Kidney capillary endothelial cell (primary cell): ENCODE measurements around the gene CACNG3.
"Not testable (repeated sequence)": the region's sequence is repeated elsewhere in the genome, so short reads cannot be mapped to it uniquely, and the experiment has no call there.

Experiments used
- DNase-seq: peaks from one replicate; pipeline ENCODE4 v3.0.0-alpha.2; 2018; ENCODE audit warnings: low spot score

Gene CACNG3

GRCh38 chr16:24279982-24280515 lies 23.9 kb downstream of the CACNG3 start:
- no peak for DNase-seq

- DNase-seq: no peak
These were observed 25.3 kb downstream of the CACNG3 start for GRCh38 chr16:24281466-24281865.

- DNase-seq: no peak
These were observed 26.0 kb downstream of the CACNG3 start for GRCh38 chr16:24282141-24282540.

- no peak for DNase-seq
These were observed 30.7 kb downstream of the CACNG3 start for GRCh38 chr16:24286741-24287405.

GRCh38 chr16:24288516-24288915 lies 32.4 kb downstream of the CACNG3 start:
- DNase-seq: no peak

GRCh38 chr16:24289166-24289700 lies 33.1 kb downstream of the CACNG3 start:
- DNase-seq: no peak

GRCh38 chr16:24291932-24292331 lies 35.8 kb downstream of the CACNG3 start:
- no peak for DNase-seq

GRCh38 chr16:24294131-24294530 lies 38.0 kb downstream of the CACNG3 start:
- DNase-seq: no peak

- DNase-seq: no peak
These were observed 41.2 kb downstream of the CACNG3 start for GRCh38 chr16:24297375-24297774.

- DNase-seq: no peak
These were observed 42.5 kb downstream of the CACNG3 start for GRCh38 chr16:24298548-24299167.

GRCh38 chr16:24300750-24301149 lies 44.6 kb downstream of the CACNG3 start:
- DNase-seq: not testable (repeated sequence)

GRCh38 chr16:24302636-24303035 lies 46.5 kb downstream of the CACNG3 start:
- DNase-seq: no peak

GRCh38 chr16:24308200-24308599 lies 52.1 kb downstream of the CACNG3 start:
- no peak for DNase-seq

GRCh38 chr16:24309258-24310142 lies 53.4 kb downstream of the CACNG3 start:
- DNase-seq: peak; percentile 7

- DNase-seq: no peak
These were observed 59.2 kb downstream of the CACNG3 start for GRCh38 chr16:24315343-24315742.

GRCh38 chr16:24318680-24319079 lies 62.5 kb downstream of the CACNG3 start:
- no peak for DNase-seq

GRCh38 chr16:24319126-24319814 lies 63.1 kb downstream of the CACNG3 start:
- DNase-seq: no peak

- no peak for DNase-seq
These were observed 66.0 kb downstream of the CACNG3 start for GRCh38 chr16:24322106-24322505.

GRCh38 chr16:24324421-24324820 lies 68.3 kb downstream of the CACNG3 start:
- no peak for DNase-seq

GRCh38 chr16:24328835-24329452 lies 72.8 kb downstream of the CACNG3 start:
- no peak for DNase-seq

GRCh38 chr16:24332178-24332577 lies 76.0 kb downstream of the CACNG3 start:
- no peak for DNase-seq
